ENCODE data around the gene PDE4D. TPM values are rescaled to one million over a fixed set of nuclear protein-coding genes. Genes with fewer than 3 reads are reported as not detected.

Gene PDE4D
- total RNA-seq, 1 experiment from 2014 or later: 2.1 TPM

DNA sequence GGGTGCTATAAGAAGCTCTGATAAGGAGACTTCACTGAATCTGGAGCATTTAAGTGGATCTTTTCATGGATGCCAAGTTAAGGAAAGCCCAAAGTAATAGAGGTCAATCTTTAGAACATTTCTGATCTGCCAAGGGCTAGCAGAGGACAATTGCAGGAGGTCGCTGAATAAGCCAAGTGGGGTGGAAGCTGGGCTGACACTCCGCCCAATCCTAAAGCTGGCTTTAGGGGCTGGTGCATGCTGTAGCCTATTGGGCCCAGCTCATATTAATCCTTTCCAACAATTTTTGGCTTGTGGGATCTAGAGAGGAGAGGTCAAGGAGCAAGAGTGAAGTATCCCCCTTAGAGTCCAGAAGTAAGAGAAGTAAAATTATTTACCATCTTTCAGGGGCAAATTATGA is 784.1 kb downstream of the PDE4D start:
- Histone ChIP-seq H3K18ac (ENCODE audit: insufficient read length, low read depth, low read length) (no peak overlapping the region), H2BK12ac (ENCODE audit: insufficient read length, low read depth, low read length) (no peak overlapping the region), H3K9ac (ENCODE audit: extremely low read depth, insufficient read length, low read length) (no peak overlapping the region), H3K4ac (ENCODE audit: low read depth, low read length) (no peak overlapping the region), H3K79me2 (ENCODE audit: insufficient read depth, low read length) (no peaks in the 10 kb centered on the region), H2BK120ac (ENCODE audit: low read depth, low read length, poor library complexity, severe bottlenecking) (no peak overlapping the region), H2BK15ac (ENCODE audit: low read depth, low read length) (no peak overlapping the region), H3K14ac (ENCODE audit: insufficient read depth, low read length) (no peak overlapping the region), H2AFZ (ENCODE audit: low read length) (no peak overlapping the region), H4K91ac (ENCODE audit: insufficient read length, low read depth, low read length) (no peak overlapping the region), H4K5ac (ENCODE audit: insufficient read length, low read depth, low read length) (no peak overlapping the region), H3K27me3 (ENCODE audit: insufficient read depth, low read length) (no peaks in the 10 kb centered on the region), H4K8ac (replicated peaks; ENCODE audit: insufficient read length, low read depth, low read length) (no peak overlapping the region), H3K56ac (ENCODE audit: insufficient read length, low read depth, low read length) (no peak overlapping the region), H3K9me3 (ENCODE audit: control insufficient read depth, low read depth, low read length) (no peaks in the 10 kb centered on the region), H3T11ph (ENCODE audit: low read length) (no peak overlapping the region), H4K20me1 (ENCODE audit: control insufficient read depth, insufficient read depth, insufficient read length) (no peaks in the 10 kb centered on the region), H2BK20ac (ENCODE audit: low read depth, low read length, poor library complexity, severe bottlenecking) (no peak overlapping the region), H3K79me1 (ENCODE audit: insufficient read depth, low read depth, low read length, poor library complexity, severe bottlenecking) (no peaks in the 10 kb centered on the region), H3K23me2 (ENCODE audit: insufficient read length, low read depth, low read length, poor library complexity, severe bottlenecking) (no peaks in the 10 kb centered on the region), H2AK5ac (ENCODE audit: insufficient read length, low read length) (no peak overlapping the region), H3K23ac (ENCODE audit: insufficient read length, low read depth, low read length) (no peak overlapping the region), H3K4me1 (ENCODE audit: insufficient read depth, low read length) (no peaks in the 10 kb centered on the region), H3K27ac (ENCODE audit: insufficient read length, low read depth, low read length) (no peak overlapping the region), H3K4me2 (ENCODE audit: insufficient read depth, insufficient read length, low read length) (no peak overlapping the region), H2BK5ac (ENCODE audit: insufficient read length, low read length) (no peak overlapping the region)
- H3K27ac Mint-ChIP-seq: no peak overlapping the region
- H3K9me3 Mint-ChIP-seq: no peaks in the 10 kb centered on the region
- H3K4me3 Mint-ChIP-seq: no peak overlapping the region
- no CpG with 5 or more reads among the region's 2 CpGs for WGBS (ENCODE audit: extremely low coverage, insufficient read length, low lambda C conversion rate)
- TF ChIP-seq, protein P1, sequence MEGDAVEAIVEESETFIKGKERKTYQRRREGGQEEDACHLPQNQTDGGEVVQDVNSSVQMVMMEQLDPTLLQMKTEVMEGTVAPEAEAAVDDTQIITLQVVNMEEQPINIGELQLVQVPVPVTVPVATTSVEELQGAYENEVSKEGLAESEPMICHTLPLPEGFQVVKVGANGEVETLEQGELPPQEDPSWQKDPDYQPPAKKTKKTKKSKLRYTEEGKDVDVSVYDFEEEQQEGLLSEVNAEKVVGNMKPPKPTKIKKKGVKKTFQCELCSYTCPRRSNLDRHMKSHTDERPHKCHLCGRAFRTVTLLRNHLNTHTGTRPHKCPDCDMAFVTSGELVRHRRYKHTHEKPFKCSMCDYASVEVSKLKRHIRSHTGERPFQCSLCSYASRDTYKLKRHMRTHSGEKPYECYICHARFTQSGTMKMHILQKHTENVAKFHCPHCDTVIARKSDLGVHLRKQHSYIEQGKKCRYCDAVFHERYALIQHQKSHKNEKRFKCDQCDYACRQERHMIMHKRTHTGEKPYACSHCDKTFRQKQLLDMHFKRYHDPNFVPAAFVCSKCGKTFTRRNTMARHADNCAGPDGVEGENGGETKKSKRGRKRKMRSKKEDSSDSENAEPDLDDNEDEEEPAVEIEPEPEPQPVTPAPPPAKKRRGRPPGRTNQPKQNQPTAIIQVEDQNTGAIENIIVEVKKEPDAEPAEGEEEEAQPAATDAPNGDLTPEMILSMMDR (conservative IDR thresholded peaks at IDR 0.05): no peak
- no peak for DNase-seq
- 0 out of 4 replicates have a peak, but pooled peaks cover 0 to 2% of the 10 kb centered on the region in 2 experiments for H3K4me1 Mint-ChIP-seq
- H3K27me3 Mint-ChIP-seq (ENCODE audit: low read depth): no peaks in the 10 kb centered on the region
- H3K36me3 Mint-ChIP-seq (ENCODE audit: insufficient read depth in 1 of 3, low read depth in 3 of 3): no peaks in the 10 kb centered on the region
